CD4-positive, alpha-beta T cell treated with Interleukin-17A for 4 hours (primary cell): ENCODE measurements around the gene SHKBP1.
A peak's percentile ranks its signal among the peaks of the same experiment; 100 is the strongest.
"Not testable (repeated sequence)": the region's sequence is repeated elsewhere in the genome, so short reads cannot be mapped to it uniquely, and the experiment has no call there.

Experiments used
- DNase-seq: peaks from one replicate; pipeline ENCODE4 v3.0.0-alpha.2; 2020; ENCODE audit warnings: mixed read lengths

SHKBP1 gene

DNA sequence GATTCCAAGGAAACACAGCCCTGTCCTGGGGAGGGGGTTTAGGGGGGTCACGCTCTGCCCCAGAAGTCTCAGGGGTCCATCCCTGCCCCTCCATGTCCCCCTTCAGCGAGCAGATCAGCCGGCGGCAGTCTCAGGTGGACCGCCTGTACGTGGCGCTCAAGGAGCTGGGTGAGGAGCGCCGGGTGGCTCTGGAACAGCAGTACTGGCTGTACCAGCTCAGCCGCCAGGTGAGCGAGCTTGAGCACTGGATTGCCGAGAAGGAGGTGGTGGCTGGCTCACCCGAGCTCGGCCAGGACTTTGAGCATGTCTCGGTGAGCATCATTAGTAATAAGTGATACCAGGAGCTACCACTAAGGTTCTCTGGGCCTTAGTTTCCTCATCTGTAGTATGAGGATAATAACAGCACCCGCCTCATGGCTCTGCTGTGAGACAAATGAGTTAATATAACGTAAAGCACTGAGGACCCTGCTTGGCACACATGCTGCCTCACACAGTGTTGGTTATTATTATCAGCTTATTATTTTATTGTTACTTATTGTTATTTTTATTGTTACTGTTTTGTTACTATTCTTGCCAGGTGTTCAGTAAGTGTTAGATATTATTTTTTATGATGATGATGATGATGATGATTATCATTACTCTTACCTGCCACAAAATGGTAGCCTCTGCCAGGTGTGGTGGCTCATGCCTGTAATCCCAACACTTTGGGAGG, 20.5 kb upstream of the SHKBP1 start:
- DNase-seq, result no peak

DNA sequence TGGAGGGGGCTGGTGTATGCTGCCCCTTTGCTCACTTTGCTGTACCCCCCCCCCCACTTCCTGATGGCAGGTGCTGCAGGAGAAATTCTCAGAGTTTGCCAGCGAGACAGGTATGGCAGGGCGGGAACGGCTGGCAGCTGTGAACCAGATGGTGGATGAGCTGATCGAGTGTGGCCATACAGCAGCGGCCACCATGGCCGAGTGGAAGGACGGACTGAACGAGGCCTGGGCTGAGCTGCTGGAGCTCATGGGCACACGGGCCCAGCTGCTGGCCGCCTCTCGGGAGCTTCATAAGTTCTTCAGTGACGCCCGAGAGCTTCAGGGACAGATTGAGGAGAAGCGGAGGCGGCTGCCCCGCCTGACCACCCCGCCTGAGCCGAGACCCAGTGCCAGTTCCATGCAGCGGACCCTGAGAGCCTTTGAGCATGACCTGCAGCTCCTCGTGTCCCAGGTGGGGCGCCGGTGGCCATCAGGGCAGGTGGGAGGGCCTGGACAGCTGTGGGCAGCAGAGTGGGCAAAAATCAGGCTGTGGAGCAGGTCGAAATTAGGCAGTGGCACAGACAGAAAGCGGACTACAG, 19.6 kb upstream of the SHKBP1 start:
- no peak for DNase-seq

DNA sequence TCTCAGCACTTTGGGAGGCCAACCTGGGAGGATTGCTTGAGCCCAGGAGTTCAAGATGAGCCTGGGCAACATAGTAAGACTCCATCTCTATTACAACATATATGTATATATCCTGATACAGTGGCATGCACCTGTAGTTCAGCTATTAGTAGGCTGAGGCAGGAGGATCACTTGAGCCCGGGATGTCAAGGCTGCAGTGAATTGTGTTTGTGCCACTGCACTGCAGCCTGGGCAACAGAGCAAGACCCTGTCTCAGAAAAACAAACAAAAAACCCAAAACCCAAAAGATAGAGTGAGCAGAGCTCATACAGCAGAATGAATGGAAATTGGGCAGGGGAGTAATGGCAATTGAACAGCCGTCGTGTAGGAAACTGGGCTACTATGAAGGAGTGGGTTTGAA, 17.3 kb upstream of the SHKBP1 start:
- no peak for DNase-seq

DNA sequence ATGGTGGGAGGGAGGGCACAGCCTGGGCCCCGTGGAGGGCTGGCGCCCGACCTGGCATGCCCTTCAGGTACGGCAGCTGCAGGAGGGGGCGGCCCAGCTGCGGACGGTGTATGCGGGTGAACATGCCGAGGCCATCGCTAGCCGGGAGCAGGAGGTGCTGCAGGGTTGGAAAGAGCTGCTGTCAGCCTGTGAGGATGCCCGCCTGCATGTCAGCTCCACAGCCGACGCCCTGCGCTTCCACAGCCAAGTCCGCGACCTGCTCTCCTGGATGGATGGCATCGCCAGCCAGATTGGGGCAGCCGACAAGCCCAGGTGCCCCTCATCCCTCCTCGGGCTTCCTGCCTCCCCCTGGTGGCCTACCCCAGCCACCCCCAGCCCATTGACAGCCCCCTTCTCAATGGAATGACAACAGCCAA, 16.6 kb upstream of the SHKBP1 start:
- DNase-seq, result no peak

DNA sequence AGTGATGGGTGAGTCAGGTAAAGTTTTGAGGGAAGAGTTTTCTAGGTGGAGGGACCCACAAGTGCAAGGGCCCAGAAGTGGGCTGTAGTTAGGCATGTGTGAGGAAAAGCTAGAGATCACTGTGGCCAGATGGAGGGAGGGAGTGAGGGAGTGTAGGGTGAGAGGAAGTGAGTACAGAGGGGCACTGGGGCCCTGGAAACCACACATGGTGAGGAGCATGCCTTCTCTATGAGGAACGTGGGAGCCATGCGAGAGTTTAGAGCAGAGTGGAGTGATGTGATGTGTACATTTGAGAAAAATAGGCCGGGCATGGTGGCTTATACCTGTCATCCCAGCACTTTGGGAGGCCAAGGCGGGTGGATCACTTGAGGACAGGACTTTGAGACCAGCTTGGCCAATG, 14.7 kb upstream of the SHKBP1 start:
- DNase-seq, result no peak

DNA sequence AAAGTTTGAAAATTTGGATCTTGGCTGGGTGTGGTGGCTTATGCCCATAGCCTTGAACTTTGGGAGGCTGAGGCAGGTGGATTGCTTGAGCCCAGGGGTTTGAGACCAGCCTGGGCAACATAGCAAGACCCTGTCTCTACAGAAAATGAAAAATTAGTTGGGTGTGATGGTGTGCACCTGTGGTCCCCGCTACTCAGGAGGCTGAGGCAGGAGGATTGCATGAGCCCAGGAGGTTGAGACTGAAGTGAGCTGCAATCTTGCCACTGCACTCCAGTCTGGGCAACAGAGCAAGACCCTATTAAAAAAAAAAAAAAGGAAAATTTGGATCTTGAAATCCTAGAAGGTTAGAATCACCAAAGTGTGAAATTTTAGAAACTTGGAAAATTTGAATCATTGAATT, 12.1 kb upstream of the SHKBP1 start:
- not testable (repeated sequence) for DNase-seq

DNA sequence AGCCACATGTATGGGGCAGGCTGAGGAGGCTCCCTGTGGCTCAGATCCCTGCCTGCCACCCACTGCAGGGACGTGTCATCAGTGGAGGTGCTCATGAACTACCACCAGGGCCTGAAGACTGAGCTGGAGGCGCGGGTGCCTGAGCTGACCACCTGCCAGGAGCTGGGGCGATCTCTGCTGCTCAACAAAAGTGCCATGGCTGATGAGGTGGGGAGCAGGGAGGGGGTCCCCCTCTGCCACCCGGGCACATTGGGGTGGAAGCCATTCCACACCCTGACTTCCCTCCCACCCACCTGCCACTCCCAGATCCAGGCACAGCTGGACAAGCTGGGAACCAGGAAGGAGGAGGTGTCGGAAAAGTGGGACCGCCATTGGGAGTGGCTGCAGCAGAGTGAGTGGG, 11.3 kb upstream of the SHKBP1 start:
- no peak for DNase-seq

DNA sequence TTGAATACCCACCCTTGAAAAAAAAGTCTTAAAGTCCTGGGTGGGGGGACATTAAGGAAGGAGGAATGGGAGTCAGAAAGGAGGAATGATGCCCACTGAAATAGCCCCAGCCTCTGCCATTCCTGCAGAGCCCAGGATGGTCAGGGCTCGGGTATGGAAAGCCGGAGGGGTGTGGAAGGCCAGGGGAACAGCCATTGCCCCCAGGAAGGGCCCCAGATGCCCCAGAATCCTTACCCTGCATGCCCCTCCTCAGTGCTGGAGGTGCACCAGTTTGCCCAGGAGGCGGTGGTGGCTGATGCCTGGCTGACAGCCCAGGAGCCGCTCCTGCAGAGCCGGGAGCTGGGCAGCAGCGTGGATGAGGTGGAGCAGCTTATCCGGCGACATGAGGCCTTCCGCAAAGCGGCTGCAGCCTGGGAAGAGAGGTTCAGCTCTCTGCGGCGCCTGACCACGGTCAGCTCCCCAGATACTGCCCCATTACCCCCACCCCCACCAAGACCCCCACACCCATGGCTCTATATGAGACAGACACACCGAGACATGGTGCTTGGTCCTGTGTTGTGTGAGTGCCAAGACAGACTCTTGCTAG, 10.7 kb upstream of the SHKBP1 start:
- no peak for DNase-seq

DNA sequence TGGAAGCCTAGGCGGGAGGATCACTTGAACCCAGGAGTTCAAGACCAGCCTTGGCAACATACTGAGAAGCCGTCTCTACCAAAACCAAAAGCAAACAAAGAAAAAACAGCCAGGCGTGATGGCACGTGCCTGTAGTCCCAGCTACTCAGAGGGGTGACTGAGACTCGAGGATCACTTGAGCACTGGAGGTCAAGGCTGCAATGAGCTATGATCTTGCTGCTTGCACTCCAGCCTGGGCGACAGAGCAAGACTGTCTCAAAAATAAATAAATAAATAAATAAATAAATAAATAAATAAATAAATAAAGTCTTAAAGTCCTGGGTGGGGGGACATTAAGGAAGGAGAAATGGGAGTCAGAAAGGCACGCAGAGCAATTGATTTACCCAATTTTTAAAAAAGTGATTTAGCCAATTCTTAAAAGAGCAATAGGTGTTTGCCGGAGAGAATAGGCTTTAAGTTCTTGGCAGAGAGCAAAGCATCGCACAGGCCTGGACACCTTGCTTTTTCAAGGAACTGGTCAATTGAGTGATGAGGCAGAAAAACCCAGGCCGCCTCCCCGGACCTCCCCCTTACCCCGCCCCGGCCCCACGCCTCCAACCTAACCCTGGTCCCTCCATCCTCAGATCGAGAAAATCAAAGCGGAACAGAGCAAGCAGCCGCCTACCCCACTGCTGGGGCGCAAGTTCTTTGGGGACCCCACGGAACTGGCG, 9.5 kb upstream of the SHKBP1 start:
- no peak for DNase-seq

DNA sequence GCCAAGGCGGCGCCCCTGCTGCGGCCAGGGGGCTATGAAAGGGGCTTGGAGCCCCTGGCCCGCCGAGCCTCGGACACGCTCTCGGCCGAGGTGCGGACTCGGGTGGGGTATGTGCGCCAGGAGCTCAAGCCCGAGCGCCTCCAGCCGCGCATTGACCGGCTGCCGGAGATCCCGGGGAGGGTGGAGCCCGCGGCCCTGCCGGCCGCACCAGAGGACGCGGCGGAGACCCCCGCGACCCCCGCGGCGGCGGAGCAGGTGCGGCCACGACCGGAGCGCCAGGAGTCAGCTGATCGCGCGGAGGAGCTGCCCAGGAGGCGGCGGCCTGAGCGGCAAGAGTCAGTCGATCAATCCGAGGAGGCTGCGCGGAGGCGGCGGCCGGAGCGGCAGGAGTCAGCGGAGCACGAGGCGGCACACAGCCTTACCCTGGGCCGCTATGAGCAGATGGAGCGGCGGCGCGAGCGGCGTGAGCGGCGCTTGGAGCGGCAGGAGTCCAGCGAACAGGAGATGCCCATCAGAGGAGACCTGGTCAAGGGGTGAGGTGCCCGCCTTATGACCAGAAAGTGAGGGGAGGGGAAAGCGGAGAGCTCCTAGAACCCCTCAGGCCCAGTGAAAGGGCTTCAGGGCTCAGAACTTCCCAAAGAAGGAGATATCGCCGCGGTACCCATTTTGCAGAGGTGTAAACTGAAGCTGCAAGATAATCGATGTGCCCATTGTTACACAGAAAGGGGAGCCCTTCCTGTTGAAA, 8.8 kb upstream of the SHKBP1 start:
- DNase-seq, result no peak

DNA sequence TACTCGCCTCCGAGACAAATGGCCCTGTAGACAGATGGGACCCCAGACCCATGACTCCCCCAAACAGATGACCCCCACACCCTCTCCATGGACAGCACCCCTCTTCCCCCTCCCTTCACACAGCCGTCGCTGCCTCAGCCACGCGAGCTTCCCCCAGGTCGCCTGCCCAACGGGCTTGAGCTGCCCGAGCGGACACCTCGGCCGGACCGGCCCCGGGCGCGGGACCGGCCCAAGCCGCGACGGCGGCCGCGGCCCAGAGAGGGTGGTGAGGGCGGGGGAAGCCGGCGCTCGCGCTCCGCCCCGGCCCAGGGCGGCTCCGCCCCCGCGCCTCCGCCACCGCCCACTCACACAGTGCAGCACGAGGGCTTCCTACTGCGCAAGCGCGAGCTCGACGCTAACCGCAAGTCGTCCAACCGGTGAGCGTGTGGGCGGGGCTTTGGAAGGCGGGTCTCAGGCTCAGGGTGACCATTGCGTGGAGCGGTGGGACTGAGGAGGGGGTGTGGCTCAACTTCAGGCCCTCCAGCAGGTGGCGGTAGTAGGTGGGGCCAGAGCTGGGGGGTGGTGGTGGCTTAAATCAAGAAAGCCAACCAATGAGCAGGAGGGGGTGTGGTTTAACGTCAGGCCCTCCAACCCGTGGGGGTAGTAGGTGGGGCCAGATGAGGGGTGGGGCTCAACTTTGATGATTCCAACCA, 6.2 kb upstream of the SHKBP1 start:
- peak; percentile 98 for DNase-seq

DNA sequence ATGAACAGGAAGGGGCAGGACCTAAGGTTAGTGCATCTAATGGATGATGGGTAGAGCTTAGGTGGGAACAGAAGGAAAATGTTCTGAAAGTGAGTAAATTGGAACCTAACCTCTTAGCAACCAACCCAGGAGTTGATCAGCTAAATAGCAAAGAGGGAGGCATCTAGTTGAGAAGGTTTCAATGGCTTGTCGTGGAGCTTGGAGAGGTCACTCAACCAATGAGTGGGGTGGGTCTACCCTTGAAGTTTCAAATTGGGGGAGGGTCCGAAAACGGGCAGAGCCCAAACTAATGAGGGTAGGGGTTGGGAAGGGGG, 5.7 kb upstream of the SHKBP1 start:
- DNase-seq, result no peak

DNA sequence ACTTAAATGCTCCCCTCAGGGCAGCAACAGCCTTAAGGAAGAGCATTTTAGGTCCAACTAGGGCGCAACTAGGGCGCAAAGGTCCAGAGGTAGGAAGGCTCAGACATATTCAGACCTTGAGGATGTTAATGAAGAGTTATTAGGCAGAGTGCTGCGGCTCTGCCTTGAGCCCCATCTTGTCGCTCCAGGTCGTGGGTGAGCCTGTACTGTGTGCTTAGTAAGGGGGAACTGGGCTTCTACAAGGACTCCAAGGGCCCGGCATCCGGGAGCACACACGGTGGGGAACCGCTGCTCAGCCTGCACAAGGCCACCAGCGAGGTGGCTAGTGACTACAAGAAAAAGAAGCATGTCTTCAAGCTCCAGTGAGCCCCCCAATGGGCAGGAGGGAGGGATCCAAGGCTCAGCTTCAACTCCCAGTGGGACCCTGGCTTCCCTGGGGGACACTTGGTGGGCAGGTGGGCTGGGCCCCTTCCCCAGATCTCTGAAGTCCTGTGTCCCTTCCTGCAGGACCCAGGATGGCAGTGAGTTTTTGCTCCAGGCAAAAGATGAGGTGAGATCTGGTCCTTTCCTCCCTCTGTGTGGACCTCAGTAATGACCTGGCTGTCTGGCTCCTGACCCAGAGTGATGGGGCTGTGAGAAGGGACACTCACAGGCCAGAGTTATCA, 4.7 kb upstream of the SHKBP1 start:
- no peak for DNase-seq

DNA sequence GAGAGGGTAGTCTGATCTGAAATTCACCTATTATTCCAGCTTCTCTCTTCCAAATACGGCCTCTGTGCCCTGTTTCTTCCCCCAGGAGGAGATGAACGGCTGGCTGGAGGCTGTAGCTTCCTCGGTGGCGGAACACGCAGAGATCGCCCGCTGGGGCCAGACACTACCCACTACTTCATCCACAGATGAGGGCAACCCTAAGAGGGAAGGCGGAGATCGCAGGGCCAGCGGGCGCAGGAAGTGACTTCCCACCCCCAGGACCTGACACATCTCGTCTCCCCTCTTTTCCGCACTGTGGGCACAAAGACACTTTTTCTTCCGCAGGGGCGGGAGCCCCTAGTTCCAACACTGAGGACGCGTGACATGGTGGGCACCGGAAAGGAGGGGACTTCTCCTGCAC, 1.3 kb upstream of the SHKBP1 start:
- no peak for DNase-seq

DNA sequence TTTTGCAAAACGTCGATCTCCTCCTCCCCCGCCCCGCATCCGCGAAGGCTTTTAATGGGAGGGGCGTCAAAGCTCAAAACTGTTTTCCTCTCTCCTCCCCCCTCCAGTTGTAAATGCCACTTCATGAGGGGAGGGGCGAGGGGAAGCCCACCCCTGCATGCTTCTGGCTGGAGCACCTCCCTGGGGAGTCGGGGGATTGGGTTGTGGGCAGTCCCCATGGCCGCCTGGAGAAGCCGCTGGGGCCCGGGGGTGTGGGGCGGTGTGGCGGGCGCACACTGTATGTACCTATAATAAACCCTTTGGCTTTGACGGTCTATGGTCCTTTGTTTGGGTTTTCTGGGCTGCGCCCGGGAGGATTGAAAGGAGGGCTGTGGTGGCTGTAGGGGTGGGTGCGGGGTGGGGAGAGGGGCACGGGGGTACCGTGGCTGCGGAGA, 505 bp upstream of the SHKBP1 start:
- peak; percentile 50 for DNase-seq

DNA sequence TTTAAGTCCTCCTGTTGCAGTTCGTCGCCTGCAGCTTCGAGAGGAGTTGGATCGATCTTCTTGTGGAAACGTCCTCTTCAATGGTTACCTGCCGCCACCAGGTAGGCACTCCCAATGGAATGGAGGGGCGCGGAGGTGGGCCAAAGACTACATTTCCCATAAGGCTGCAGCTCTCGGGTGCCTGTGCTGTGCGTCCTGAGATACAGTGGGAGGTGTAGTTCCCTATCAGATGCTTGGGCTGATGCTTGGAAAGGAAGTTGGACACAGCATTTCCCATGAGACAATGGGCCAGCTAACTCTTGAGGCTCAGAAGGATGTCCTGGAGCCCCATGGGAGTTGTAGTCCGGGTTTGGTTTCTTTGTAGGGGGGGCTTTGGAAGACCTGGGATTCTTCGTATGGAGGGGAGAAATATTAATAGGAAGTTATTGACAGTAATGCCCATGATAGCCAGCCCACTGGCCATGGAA, 1.8 kb downstream of the SHKBP1 start:
- DNase-seq, result no peak

DNA sequence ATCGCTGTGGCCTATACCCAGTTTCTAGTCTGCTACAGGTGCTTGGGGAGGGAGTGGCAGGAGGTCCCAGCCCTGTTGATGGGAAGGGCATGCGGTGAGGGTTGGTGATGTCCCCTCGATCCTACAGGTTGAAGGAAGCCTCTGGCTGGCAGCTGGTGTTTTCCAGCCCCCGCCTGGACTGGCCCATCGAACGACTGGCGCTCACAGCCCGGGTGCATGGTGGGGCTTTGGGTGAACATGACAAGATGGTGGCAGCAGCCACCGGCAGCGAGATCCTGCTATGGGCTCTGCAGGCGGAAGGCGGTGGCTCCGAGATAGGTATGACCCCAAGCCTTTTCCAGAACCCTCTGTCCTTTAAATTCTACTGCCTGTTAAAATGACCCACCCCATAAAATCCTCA, 3.9 kb downstream of the SHKBP1 start:
- DNase-seq, result no peak

DNA sequence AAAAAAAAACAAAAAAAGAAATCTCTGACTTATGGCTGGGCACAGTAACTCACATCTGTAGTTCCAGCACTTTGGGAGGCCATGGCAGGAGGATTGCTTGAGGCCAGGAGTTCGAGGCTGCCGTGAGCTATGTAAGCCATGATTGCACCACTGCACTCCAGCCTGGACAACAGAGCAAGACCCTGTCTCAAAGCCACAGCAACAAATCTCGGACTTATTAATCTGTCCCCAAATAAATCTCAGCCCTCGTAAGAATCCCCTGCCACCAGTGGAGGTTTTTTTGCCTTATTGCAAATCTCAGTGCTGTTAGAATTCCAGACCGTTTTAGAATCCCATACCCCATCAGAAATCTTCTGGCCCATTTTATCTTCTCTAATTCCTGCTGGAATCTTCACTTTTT, 4.9 kb downstream of the SHKBP1 start:
- no peak for DNase-seq

DNA sequence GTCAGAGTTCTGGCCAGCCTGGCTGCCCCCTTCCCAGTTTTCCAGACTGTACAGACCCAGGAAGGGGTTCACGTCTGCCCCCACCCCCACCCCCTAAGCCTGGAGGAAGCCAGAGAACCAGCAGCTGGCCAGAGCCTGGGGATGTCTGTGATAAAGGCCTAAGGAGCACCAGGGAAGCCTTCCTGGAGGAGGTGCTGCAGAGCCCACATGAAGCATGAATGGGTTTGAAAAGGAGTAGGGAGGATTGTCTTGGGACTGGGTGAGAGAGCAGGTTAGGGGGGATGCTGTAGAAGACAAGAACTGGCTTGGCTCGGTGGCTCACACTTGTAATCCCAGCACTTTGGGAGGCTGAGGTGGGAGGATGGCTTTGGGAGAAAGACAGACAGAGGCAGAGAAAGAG, 5.8 kb downstream of the SHKBP1 start:
- no peak for DNase-seq

DNA sequence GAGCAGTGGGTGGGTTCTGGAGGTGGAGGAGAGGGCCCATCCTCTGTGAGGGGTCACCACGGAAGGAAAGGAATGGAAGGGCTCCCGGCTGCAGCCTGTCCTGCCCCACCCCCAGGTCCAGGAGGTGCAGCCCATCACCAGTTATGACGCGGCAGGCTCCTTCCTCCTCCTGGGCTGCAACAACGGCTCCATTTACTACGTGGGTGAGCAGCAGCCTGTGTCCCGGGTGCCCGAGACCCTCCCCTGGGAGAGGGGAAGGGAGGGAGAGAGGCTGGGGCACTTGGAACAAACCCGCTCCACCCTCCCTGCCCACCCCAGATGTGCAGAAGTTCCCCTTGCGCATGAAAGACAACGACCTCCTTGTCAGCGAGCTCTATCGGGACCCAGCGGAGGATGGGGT, 6.6 kb downstream of the SHKBP1 start:
- DNase-seq, result no peak

DNA sequence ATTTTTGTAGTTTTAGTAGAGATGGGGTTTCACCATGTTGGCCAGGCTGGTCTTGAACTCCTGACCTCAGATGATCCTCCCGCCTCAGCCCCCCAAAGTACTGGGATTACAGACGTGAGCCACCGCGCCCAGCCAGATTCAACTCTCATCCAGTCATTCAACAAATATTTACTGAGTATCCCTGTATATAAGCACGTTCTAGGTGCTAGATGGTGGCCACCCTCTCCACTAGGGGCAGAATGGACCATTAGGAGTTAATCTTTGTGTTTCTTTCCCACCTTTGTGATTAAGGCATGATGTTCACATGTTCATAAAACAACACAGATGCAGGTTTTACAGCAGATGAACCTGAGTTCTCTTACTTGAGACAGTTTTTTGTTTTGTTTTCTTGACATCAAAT, 7.3 kb downstream of the SHKBP1 start:
- no peak for DNase-seq
